MM.1S (cell line): ENCODE measurements around the gene TMEM44.

Experiments
- CTCF ChIP-seq: fragments of 300-600 bp; sonication (generic); IDR thresholded peaks from 2 replicates; pipeline ENCODE4 v1.5.1; 2016; ENCODE audit warnings: antibody characterized with exemption, low read length, mixed read lengths
- EZH2 ChIP-seq: fragments of 300-600 bp; sonication (generic); optimal IDR thresholded peaks from 2 replicates; pipeline ENCODE3; 2017; ENCODE audit warnings: low read depth, mild to moderate bottlenecking, antibody characterized with exemption, low read length, mixed read lengths
- EZH2phosphoT487 ChIP-seq: fragments of 300-600 bp; sonication (generic); IDR thresholded peaks from 2 replicates; pipeline ENCODE4 v1.6.1; 2018; ENCODE audit warnings: antibody characterized with exemption, low read length

DNA sequence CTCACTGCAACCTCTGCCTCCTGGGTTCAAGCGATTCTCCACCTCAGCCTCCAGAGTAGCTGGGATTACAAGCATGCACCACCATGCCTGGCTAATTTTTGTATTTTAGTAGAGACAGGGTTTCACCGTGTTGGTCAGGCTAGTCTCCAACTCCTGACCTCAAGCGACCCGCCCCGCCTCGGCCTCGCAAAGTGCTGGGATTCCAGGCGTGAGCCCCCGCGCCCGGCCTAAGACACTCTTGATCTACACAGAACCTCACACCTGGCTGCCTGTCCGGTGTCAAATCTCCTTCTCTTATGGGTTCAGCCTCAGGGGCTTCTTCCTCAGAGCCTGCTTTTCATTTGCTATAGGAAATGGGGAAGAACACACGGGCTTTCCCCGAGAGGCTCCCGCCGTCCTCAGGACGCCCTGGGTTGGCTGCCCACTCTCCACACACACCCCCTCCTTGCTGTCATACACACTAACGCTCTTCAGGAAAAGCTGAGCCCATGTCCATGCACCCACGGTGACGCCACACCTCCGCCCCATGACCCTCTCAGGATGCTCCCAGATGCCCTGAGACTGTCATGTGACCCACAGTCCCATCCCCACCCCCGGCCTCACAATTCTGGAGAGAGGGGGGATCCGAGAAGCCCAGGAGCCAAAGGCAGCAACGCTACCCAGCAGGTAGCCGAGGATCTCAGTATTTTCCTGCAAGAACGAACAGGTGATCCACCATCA is 10.4 kb downstream of the TMEM44 start:
- no peak for TF ChIP-seq CTCF
- TF ChIP-seq EZH2phosphoT487: no peak
- TF ChIP-seq EZH2: no peak
